ENCODE data around the gene TATDN2.

GRCh38 chr3:10289077-10289476 is 40.8 kb downstream of the TATDN2 start:
- no peak for TF ChIP-seq CTCF (IDR thresholded peaks at IDR 0.05; ENCODE audit: borderline replicate concordance, extremely low read depth, low read length, poor library complexity, severe bottlenecking)
- no peak for TF ChIP-seq EZH2 (IDR thresholded peaks at IDR 0.05; ENCODE audit: borderline replicate concordance, low read depth, low read length, severe bottlenecking)
